Measurements from ENCODE around the gene CPT1A.
A peak's percentile ranks its signal among the peaks of the same experiment; 100 is the strongest.

The CPT1A gene

GRCh38 chr11:68852628-68853027, 10.9 kb upstream of the CPT1A start:
- no peak for DNase-seq

GRCh38 chr11:68848429-68848828, 6.7 kb upstream of the CPT1A start:
- no peak for DNase-seq

GRCh38 chr11:68847395-68847794, 5.7 kb upstream of the CPT1A start:
- no peak for DNase-seq

GRCh38 chr11:68845351-68846002, 3.8 kb upstream of the CPT1A start:
- peak; percentile 8 for DNase-seq

GRCh38 chr11:68844801-68845200, 3.1 kb upstream of the CPT1A start:
- DNase-seq = no peak

- no peak for DNase-seq
Observed at GRCh38 chr11:68844376-68844775, 2.7 kb upstream of the CPT1A start.

GRCh38 chr11:68843703-68844312, 2.1 kb upstream of the CPT1A start:
- peak; percentile 95 for DNase-seq

GRCh38 chr11:68843052-68843561, 1.4 kb upstream of the CPT1A start:
- peak; percentile 75 for DNase-seq

GRCh38 chr11:68842427-68843051, 823 bp upstream of the CPT1A start:
- no peak for DNase-seq

GRCh38 chr11:68840661-68841653, 759 bp downstream of the CPT1A start:
- DNase-seq = peak; percentile 53

- no peak for DNase-seq
Observed at GRCh38 chr11:68839911-68840641, 1.6 kb downstream of the CPT1A start.

GRCh38 chr11:68839054-68839865, 2.5 kb downstream of the CPT1A start:
- peak; percentile 93 for DNase-seq

GRCh38 chr11:68838572-68838964, 3.1 kb downstream of the CPT1A start:
- no peak for DNase-seq

GRCh38 chr11:68837583-68838571, 3.8 kb downstream of the CPT1A start:
- DNase-seq = no peak

GRCh38 chr11:68835749-68836148, 6.0 kb downstream of the CPT1A start:
- DNase-seq = no peak

- no peak for DNase-seq
Observed at GRCh38 chr11:68835328-68835727, 6.4 kb downstream of the CPT1A start.

GRCh38 chr11:68832476-68833181, 9.1 kb downstream of the CPT1A start:
- DNase-seq = no peak

GRCh38 chr11:68831124-68831523, 10.6 kb downstream of the CPT1A start:
- no peak for DNase-seq

GRCh38 chr11:68829581-68829980, 12.1 kb downstream of the CPT1A start:
- DNase-seq = no peak
